EL (cell line): ENCODE results near the gene DDX1.

Experiments used
- DNase-seq: peaks from one replicate; pipeline ENCODE4 v3.0.0-alpha.2; 2016

DDX1 gene

DNA sequence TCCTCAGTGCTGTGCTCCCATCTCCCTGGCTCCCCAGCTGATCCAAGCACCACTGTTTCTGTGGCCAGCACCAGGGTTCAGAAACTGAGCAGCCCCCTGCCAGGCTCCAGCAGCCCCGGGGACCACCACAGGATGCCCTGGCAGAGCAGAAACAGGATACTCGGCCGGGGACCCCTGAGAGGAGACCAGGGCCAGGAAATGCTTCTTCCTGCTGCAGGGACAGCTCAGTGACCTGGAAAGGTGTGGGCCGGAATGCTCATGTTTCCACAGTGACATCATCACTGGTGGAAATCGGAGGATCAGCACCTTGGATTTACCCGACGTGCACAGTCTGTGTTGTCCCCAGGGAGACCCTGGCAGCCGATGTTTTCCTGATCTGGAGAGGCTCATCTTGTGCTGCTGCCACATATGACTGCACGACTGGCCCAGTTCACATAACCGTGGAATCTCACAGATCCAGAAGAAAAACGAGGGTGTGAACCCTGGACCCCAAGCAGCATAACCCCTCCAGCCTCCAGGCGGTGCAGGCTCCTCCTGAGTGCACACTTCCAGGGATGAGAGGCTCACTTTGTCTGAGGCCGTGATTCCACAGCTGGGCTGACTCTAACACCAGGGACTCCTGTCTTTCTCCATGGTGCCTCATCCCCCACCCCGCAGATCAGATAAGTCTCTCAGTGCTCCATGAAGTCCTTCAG is 58.0 kb downstream of the DDX1 start:
- DNase-seq = no peak

DNA sequence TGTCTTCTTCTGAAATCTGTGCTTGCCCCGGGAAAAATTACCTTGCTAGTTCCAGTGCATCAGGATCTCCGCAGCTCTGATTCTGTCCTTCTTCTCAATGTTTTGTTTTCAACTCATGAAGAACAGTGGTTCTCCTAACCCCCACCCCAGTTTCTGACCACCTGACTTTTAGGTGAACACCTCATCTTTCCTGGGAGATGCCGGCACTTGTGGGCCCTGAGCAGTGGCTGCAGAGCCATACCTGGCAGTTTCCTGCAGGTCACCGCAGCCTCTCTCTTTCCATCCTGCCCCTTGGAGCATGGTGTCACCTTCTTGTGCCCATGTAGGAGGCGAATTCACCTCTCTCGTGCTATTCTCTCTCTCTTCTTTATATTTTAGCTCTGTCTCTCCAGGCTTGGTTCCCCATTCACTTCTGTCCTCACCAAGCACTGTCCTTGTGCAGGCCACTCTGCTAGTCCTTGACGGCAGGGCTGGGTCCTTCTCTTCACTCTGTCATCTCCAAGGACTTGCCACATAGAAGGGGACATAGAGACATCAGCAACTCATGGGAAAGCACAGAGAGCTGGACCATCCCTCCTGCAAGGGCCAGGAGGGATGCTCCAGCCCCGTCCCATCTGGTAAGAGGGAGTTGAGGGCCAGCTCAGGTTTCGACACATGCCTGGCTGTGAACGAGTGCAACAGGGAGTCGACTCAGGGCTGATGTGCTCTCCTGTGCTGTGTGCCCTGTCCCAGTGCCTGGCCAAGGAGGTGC is 59.1 kb downstream of the DDX1 start:
- no peak for DNase-seq

DNA sequence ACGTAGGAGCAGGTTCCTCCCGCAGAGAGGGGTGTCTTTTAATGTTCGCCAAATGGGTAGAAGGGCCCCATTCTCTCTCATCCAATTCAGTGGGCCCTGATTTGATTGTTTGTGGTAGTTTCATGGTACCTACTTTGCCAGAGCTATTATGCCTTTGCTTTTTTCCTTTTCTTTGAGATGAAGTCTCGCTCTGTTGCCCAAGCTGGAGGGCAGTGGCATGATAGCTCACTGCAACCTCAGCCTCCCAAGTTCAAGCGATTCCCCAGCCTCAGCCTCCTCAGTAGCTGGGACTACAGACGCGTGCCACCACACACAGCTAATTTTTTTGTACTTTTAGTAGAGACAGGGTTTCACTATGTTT is 59.7 kb downstream of the DDX1 start:
- no peak for DNase-seq

DNA sequence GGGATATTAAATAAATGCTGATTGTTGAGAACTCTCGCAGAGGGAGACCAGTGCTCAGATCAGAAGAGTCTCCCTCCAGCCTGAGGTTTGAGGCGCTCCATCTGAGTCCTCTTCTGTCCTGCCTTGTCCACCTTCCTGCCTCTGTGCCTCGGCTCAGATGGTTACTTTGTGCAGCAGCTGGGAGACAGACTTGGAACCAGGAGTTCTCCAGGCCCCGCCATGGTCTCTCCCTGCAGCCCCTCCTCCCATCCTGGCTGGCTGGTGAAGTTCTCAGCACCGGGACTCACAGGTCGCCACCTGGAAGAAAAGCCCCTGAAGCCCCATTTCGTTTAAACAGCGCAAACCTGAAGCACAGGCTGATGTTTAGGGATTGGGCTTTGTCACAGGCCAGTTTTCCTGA is 60.6 kb downstream of the DDX1 start:
- no peak for DNase-seq

DNA sequence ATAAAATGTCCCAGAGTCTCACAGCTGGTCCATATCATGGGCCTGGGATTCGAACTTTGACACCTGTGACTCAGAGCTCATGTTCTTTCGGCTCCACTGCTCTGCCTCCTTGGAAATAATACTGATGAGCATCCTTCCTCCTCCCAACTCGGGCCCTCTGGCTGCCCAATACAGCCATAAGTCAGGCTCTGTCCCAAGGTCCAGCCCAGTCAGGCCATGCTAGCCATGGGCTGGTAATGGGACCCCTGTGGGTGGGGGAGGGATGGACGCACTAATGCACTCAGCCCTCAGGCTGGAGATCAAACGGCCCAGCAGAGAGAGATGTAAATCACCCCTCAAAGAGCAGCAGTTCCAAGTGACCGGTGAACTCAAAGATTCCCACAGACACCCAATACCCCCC is 61.1 kb downstream of the DDX1 start:
- no peak for DNase-seq

DNA sequence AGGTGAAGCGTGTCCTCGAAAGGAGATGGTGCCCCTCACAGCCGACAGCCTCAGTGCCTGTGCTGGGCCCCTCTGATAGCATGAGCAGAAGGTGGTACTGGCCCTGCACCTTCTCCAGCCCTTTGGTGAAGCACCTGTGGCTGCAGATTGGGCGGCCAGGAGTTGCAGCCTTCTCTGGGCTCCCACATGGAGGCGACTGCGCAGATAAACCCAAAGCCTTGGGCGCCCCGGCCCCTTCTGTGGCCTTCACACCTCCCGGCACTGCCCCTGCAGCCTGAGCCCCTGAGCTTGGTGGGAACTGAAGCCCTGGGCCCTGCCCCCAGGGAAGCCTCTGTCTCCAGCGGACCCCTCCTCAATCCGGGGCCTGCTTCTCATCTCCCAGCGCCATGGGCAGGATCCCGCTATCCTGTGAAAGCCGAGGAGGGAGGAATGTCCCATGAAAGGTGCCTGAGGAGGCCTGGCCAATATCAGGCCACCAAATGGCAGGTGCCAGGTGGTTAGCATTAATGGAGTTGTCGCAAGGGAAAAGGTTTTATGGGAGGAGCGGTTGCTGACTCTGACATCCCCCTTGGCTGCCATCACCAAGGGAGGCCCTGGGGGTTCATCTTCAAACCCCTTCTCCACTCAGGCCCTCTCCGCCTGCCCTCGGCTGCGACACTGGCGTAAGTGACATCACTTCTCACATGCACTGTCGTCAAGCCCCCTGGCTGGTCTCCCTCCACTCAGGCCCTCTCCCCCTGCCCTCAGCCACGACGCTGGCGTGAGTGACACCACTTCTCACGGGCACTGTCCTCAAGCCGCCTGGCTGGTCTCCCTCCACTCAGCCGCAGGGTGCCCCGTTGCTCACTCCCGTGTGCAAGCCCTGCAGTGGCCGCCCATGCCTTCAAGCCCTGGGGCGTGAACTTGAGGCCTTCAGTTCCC is 62.4 kb downstream of the DDX1 start:
- no peak for DNase-seq

DNA sequence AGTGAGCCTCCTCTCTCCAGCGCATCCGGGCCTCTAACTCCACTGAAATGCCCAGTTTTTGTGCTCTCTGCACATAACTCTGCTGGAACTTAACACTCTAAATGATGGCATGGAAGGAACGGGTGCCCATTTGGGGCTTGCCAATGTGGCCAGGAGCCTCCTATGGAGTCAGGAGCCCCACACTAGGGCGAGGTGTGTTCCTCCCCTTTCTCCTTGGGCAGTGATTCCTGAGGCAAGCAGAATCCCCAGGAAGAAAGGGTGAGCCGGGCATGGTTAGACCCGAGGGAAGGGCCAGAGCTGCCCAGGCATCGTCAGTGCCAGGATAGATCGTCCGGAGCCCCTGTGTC is 63.0 kb downstream of the DDX1 start:
- DNase-seq = no peak

DNA sequence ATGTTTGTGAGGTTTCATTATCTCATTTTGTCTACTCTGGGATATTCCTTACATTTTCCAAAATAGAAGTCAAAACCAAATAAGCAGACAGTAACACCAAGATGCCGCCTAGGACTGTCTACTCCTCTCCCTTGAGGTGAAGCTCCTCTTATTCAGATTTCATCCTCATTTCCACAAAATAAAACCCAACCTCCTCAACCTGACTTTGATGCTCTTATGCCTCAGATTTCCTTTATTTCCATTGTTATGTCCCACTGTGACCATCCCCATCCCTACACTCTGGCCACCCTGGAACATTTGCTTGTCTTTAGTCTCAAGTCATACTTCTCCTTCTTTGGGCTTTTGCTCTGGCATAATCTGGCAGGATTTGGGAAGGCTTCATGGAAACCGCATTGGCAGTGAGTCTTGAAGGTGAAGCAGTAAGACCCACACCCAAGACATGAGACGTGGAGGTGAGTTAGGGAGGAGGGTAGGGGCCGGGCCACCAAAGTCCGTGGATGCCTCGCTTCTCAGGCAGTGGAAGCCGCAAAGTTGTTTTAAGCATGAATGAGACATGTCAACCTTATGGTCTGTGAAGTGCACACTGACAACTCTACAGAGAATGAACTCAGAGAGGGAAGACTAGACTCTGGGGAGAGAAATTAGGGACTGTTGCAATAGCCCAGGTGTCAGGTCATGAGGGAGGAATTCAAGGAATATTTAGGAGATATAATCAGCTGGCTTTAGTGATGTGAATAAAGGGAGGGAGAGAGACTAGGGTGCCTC is 63.6 kb downstream of the DDX1 start:
- DNase-seq = no peak

DNA sequence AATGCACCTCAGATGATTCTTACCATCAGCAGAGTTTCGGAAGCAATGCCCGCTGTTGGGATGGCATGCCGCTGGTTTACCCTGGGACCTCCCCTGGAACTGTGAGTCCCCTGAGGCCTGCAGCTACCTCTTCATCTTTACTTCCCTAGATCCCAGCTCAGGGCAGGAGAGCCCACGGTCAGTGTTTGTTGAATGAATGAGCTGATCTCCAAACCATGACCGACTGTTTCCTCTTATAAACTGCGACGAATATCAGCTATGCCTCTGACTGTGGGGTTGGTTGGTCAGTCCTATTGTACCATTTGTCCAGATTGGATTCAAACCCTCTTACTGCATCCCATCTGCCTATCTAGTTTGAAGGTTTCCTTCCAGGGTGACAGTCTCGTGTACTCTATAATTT is 64.4 kb downstream of the DDX1 start:
- DNase-seq = no peak

DNA sequence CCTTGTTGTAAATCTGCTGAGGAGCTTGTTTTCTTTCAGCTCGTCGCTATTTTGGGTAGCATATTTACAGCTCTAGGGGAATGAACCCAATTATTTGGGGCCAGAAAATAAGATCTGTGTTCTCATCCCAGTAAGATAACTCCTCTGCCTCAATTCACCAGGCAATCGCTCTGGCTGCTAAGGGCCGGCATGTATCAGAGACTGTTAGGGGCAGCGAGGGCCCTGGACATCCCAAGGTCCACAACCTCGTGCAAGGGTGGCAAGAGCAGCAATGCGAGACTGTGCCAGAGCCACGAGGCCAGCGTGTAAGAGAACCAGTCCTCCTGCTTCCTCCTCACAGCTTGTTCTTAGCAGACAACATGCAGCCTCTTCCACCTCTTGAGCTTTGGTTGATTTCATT is 66.1 kb downstream of the DDX1 start:
- DNase-seq = no peak

DNA sequence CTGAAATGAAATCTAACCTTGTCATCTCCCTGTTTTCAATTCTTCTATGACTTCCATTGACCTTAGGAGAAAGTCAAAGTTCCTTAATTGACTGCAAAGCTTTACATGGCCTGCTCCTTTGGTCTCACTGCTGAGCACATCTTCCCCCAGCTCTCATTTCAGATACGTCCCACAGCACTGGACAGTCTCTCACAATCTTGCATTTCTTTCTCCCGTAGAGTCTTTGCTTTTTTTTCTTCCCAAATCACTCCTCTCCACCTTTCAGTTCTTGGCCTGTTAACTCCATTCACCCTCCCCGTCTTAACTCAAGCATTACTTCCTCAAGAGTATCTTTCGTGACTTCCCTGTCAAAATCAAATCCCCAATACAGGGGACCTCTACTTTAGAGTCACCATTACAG is 67.2 kb downstream of the DDX1 start:
- no peak for DNase-seq

DNA sequence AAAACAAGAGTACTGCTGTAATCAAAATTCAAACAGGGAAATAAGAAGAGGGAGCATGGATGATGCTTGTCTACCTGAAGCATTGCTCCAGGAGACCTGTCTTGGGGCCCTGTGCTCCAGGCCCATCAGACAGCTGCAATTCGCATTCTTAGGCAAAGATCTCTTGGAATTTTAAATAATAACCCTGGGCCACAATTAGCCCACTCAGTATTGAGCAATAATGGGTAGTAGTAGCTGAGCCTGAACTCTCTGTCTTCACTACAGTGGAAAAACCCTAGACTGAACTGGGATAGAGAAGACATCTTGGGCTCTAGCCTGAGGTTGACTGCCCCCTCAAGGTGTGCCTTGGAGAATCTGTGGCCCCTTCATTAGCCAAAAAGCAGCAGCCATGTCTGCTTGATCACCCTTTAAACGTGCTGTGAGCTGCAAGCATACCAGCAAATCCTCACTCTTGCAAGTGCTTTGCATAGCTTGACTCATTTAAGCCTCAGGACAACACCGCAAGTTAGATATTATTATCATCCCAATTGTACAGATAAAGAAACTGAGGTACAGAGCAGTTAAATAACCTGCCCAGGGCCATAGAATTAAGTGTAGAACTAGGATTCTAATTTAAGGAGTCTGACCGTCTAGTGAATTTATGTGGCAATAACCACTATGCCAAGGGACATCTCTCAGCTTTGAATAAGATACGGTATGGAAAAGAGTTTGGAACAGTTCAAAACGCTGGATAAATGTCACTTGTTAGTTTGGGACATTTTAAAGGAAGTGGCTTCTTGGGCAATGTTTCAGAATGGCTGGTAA is 69.0 kb downstream of the DDX1 start:
- DNase-seq = no peak

DNA sequence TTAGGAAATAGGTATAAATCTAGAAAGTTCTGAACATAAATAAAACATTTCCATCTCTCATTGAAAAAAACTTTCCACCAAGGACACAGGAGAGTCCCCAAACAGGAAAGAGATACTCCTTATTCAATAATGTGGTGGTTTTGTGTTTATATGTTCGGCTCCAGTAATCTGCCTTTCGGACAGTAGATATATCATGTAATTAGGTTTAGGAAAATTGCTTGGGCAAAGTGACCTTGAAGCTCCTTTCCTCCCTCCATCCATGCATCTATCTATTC is 69.6 kb downstream of the DDX1 start:
- no peak for DNase-seq

DNA sequence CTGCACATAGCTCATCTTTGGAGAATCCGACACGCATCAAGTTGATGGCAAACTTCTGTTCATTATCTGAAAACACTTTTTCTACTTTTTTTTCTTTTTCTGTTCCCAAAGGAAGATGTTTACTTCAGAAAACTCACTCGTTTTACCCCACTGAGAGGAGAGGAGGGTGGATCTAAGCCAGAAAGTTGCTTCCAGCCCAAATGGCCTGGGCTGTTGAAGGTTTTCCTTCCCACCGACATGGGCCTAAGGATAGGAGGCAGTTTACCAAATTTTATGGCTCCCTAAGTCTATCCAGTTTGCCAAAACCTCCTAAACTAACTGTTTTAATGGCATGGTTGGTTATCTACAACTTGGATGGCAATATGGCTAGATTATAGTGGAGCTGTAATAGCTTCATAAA is 70.4 kb downstream of the DDX1 start:
- no peak for DNase-seq

DNA sequence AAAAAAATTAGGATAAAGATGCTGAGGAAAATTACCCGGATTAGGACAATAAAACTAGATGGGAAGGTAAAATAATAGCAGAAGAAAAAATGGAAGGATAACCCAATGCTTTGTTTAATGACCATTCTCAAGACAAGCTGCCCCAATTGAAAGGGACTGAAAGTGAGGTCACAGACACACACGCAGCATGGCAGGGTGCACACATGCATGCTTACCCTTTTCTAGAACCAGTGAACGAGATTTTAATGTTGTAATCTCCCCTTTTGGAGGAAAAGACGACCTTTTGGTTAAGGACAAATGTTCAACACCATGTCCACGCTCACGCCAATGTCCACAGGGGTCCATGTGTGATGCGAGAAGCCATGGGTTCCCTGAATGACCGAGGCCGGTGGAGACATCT is 70.9 kb downstream of the DDX1 start:
- DNase-seq = no peak

DNA sequence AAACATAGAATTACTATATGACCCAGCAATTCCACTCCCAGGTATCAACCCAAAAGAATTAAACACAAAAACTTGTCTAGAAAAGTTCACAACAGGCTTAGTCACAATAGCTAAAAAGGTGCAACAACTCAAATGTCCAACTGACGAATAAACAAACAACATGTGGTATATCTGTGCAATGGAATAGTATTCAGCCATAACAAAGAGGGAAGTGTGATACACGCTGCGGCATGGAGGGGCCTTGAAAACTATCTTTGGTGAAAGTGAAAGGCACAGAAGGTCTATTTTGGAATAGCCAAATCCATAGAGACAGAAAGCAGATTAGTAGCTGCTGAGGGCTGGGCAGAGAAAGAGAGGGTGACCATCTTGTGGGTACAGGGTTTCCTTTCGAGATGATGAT is 72.1 kb downstream of the DDX1 start:
- DNase-seq = no peak

DNA sequence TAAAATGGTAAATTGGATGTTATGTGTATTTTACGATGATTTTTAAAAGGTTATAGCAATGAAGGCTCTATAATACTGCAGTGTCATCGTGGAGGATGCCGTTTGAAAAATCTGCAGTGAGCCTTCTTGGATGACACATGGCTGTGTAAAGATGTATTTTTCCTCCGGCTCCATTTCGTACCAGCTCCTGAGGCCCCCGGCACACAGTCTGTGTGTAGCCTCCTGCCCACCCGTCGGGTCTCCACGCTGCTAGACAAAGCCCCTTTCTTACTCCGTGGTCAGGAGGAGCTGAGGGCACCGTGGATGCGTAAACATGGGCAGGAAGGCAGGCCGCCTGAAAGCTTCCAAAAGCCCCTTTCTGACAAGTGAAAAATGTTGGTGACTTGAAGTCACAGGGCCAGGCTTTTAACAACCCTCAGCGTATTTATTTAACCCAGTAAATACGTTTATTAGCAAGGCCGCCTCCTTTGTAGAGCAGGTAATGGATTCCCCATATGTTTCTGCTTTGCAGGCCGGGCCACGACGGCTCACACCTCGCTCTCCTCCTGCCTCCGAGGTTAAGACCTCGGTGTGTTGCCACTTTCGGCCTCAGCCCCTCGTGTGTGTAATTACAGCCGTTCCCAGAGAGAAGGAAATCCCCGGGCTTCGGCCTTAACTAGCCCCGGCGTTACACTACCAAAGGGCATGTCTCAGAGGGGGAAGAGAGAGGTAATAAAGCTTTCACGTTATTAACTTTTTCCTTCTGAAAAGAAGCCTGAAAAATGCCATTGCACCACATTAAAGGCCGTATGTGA is 72.8 kb downstream of the DDX1 start:
- DNase-seq = no peak

DNA sequence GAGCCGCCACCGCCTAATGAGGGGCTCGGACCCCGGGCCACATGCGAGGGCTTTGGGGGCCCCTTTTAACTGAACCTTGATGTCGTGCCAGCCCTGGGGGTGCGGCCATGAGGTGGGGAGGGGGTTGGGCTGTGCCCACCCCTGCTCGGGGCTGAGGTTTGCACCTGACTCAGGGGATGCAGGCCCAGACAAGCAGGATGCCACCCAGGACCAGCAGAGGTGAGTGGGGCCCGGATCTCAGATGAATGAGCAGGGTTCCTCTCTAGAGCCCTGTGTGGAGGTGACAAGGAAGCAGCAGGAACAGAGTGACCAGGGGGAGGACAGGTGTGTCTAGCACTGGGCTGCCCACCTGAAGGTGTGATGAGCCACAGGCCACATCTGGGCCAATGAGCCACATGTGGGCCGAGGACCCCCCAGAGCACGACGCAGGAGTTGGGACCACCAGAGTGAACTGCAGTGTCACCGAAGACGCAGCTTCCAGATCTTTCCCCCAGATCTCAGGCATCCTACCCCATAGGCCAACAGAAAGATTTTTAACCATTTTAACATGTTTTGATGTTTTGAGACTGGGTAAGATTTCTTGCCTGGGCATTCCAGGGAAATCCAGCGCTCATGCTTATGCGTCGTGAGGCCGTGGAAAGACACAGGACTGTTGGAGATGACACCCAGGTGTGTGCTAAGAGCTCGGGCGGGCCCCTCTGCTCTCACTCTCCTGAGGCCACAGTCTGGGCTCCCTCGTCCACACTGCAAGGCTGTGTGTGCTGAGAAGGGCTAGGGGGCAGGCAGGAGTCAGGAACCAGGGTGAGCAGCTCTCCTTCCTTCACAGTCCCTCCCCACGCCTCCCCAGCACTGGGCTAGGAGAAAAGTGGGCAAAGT is 73.6 kb downstream of the DDX1 start:
- no peak for DNase-seq

DNA sequence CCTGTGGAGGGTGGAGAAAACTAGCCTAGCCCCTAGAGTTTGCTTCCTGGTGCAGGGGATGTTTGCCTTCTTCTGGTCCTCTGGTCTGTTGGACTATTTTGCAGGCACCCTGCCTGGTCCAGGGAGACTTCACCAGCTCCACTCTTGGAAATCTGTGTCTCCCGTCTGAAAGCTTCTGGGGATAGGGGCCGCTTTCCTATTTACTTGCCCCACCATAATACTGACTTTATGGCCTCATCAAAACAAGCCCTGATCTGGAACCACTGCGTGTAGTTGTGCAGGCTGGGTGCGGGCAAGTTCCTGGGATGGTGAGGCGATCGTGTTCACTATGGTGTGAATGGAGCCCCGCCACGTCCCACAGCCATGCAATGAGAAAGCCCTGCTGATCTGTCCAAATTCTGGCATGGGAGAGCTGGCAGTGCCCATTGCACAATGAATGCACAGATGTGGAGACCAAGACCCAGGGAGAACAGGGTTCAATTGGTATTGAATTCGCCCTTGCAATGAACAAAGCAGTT is 74.3 kb downstream of the DDX1 start:
- DNase-seq = no peak
